IMR-90 (cell line): Measurements from ENCODE around the gene C22orf15.

Experiments used
- CEBPB ChIP-seq: IDR thresholded peaks from 2 replicates; pipeline ENCODE4 v1.6.1; 2012; ENCODE audit warnings: low read depth, low read length, improper control_type of control experiment
- CTCF ChIP-seq: conservative IDR thresholded peaks from 2 replicates; pipeline ENCODE4 v1.5.1; 2012; ENCODE audit warnings: mild to moderate bottlenecking, low read depth, low read length, improper control_type of control experiment
- FOS ChIP-seq: fragments of 150-350 bp; IDR thresholded peaks from 2 replicates; pipeline ENCODE4 v1.6.1; 2016; ENCODE audit warnings: low read depth, low read length
- NFE2L2 ChIP-seq: fragments of 150-350 bp; IDR thresholded peaks from 2 replicates; pipeline ENCODE4 v1.6.1; 2016; ENCODE audit warnings: low read depth, mild to moderate bottlenecking, low read length
- POLR2A ChIP-seq: IDR thresholded peaks from 2 replicates; pipeline ENCODE4 v1.6.1; 2012; ENCODE audit warnings: mild to moderate bottlenecking, low read depth, low read length
- RAD21 ChIP-seq: IDR thresholded peaks from 2 replicates; pipeline ENCODE4 v1.6.1; 2012; ENCODE audit warnings: low read length, improper control_type of control experiment
- RFX5 ChIP-seq: IDR thresholded peaks from 2 replicates; pipeline ENCODE4 v1.8.0; 2012; ENCODE audit warnings: low read depth, mild to moderate bottlenecking, low read length, moderate library complexity
- SMC3 ChIP-seq: fragments of 150-350 bp; IDR thresholded peaks from 2 replicates; pipeline ENCODE4 v1.6.1; 2016; ENCODE audit warnings: low read depth, mild to moderate bottlenecking, antibody characterized with exemption, low read length, moderate library complexity
- TF ChIP-seq, protein P1 (sequence below): fragments of 150-350 bp; IDR thresholded peaks from 2 replicates; pipeline ENCODE4 v1.6.1; 2016; ENCODE audit warnings: low read depth, mild to moderate bottlenecking, low read length, moderate library complexity, borderline replicate concordance

DNA sequence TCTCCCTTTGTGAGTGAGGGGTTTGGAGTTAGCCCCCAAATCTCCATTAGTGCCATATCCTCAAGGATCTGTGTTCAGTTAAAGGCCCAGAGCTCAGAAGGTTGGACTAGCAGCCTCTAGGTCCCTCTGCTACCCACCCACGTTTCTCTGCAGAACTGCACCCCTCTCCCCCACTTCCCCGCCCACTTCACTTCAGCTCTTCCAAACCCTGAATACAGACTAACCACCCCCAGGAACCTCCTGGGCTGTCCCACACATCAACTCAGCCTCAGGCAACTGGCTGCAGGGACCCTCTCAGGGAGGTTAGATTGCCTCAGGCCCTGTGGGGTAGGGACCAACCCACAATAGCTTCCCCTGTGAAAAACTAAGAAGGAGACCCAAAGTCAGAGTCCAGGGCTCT is 9.4 kb upstream of the C22orf15 start:
- no peak for TF ChIP-seq CTCF
- TF ChIP-seq FOS, result no peak
- TF ChIP-seq NFE2L2, result no peak
- TF ChIP-seq, protein P1, sequence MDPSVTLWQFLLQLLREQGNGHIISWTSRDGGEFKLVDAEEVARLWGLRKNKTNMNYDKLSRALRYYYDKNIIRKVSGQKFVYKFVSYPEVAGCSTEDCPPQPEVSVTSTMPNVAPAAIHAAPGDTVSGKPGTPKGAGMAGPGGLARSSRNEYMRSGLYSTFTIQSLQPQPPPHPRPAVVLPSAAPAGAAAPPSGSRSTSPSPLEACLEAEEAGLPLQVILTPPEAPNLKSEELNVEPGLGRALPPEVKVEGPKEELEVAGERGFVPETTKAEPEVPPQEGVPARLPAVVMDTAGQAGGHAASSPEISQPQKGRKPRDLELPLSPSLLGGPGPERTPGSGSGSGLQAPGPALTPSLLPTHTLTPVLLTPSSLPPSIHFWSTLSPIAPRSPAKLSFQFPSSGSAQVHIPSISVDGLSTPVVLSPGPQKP, result no peak
- no peak for TF ChIP-seq POLR2A
- TF ChIP-seq RAD21, result no peak
- no peak for TF ChIP-seq CEBPB
- no peak for TF ChIP-seq RFX5
- TF ChIP-seq SMC3, result no peak
